C4-2B (cell line): ENCODE measurements around the gene KCP.

Source experiments
- ZFX ChIP-seq: fragments of 450-650 bp; IDR thresholded peaks from 2 replicates; pipeline ENCODE4 v1.6.1; 2017
- TF ChIP-seq, protein P1 (sequence below): fragments of 450-650 bp; conservative IDR thresholded peaks from 2 replicates; pipeline ENCODE4 v1.5.1; 2017; ENCODE audit warnings: mild to moderate bottlenecking

DNA sequence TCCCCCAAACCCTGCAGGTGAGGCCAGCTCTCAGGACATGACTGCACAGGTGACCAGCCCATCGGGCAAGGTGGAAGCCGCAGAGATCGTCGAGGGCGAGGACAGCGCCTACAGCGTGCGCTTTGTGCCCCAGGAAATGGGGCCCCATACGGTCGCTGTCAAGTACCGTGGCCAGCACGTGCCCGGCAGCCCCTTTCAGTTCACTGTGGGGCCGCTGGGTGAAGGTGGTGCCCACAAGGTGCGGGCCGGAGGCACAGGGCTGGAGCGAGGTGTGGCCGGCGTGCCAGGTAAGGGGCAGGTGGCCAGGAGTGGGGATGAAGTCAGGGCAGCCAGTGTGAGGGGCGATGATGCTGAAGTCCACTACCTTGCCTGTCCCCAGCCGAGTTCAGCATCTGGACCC lies 56.1 kb downstream of the KCP start:
- TF ChIP-seq, protein P1, sequence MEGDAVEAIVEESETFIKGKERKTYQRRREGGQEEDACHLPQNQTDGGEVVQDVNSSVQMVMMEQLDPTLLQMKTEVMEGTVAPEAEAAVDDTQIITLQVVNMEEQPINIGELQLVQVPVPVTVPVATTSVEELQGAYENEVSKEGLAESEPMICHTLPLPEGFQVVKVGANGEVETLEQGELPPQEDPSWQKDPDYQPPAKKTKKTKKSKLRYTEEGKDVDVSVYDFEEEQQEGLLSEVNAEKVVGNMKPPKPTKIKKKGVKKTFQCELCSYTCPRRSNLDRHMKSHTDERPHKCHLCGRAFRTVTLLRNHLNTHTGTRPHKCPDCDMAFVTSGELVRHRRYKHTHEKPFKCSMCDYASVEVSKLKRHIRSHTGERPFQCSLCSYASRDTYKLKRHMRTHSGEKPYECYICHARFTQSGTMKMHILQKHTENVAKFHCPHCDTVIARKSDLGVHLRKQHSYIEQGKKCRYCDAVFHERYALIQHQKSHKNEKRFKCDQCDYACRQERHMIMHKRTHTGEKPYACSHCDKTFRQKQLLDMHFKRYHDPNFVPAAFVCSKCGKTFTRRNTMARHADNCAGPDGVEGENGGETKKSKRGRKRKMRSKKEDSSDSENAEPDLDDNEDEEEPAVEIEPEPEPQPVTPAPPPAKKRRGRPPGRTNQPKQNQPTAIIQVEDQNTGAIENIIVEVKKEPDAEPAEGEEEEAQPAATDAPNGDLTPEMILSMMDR: no peak
- TF ChIP-seq ZFX: no peak
